Measurements from ENCODE around the gene GORASP1. TPM values are rescaled to one million over a fixed set of nuclear protein-coding genes. Genes with fewer than 3 reads are reported as not detected.

Gene GORASP1
- total and polyA plus RNA-seq, 2 of the 8 experiments (the other 6 are each of a cell fraction or from before 2014, with no cell fraction given) = 33.4 to 33.5 TPM

- no peak overlapping the region for H3K4me3 ChIP-seq (ENCODE audit: extremely low read depth in 1 of 4, insufficient read depth in 2 of 4, low read depth in 3 of 4, low read length in 4 of 4)
- POLR2A ChIA-PET (ENCODE audit: partially characterized antibody) = interaction anchor here (1.3 kb wide), 1 partner anchor 274 kb away, joined by 6 read pairs; no protein-coding TSS in a partner anchor
- H2BK15ac ChIP-seq (ENCODE audit: low read length) = no peak overlapping the region
- H2BK120ac ChIP-seq (replicated peaks; ENCODE audit: low read depth, low read length) = no peak overlapping the region
- no peaks in the 10 kb centered on the region for H3K79me2 ChIP-seq (ENCODE audit: control insufficient read depth in 1 of 2, insufficient read depth in 2 of 2, low read length in 2 of 2)
- no peak overlapping the region for H3K9ac ChIP-seq (replicated peaks in 1 of 4; ENCODE audit: extremely low read depth in 1 of 4, low read depth in 3 of 4, low read length in 3 of 4)
- H3K36me3 ChIP-seq (ENCODE audit: control insufficient read depth in 2 of 4, insufficient read depth in 4 of 4, low read length in 3 of 4) = no peaks in the 10 kb centered on the region
- no peaks in the 10 kb centered on the region for H3K4me1 ChIP-seq (replicated peaks in 1 of 4; ENCODE audit: control insufficient read depth in 3 of 4, insufficient read depth in 4 of 4, low read length in 3 of 4)
- FAIRE-seq (no peak), DNase-seq (ENCODE audit: low read depth in 1 of 2, low spot score in 2 of 2) (no peak)
- no peak overlapping the region for H4K91ac ChIP-seq (replicated peaks; ENCODE audit: insufficient read length, low read length)
- 82% methylated on average over 7 of the region's 7 CpGs; no CpG with 5 or more reads in 1 of the 2 experiments for WGBS, 2 experiments (ENCODE audit: extremely low coverage in 1 of 2, insufficient coverage in 1 of 2, insufficient read length in 1 of 2, insufficient replicate concordance in 2 of 2, low coverage in 1 of 2, low lambda C conversion rate in 2 of 2, missing lambda C conversion rate in 1 of 2)
- H3K27me3 ChIP-seq (replicated peaks in 1 of 4; ENCODE audit: control insufficient read depth in 3 of 4, extremely low read depth in 1 of 4, insufficient read depth in 3 of 4, low read length in 3 of 4) = no peaks in the 10 kb centered on the region
- H3K27ac ChIP-seq (ENCODE audit: low read depth, low read length) = no peak overlapping the region
- no peak overlapping the region for H2BK20ac ChIP-seq (ENCODE audit: low read length)
- H2AFZ ChIP-seq (ENCODE audit: low read length) = no peak overlapping the region
- no peak overlapping the region for H2AK5ac ChIP-seq (ENCODE audit: low read depth, low read length)
- H3K23me2 ChIP-seq (ENCODE audit: low read depth, low read length) = no peaks in the 10 kb centered on the region
- H4K20me1 ChIP-seq (replicated peaks in 1 of 2; ENCODE audit: control insufficient read depth in 1 of 2, insufficient read depth in 2 of 2, low read length in 2 of 2) = no peaks in the 10 kb centered on the region
- no peaks in the 10 kb centered on the region for H3K79me1 ChIP-seq (ENCODE audit: low read depth, low read length)
- H2BK5ac ChIP-seq (ENCODE audit: low read depth, low read length) = no peak overlapping the region
- no peak overlapping the region for H3K18ac ChIP-seq (ENCODE audit: extremely low read depth, low read length)
- H3K4ac ChIP-seq (replicated peaks; ENCODE audit: insufficient read length, low read depth, low read length) = no peak overlapping the region
- H3K56ac ChIP-seq (replicated peaks; ENCODE audit: insufficient read length, low read depth, low read length) = no peak overlapping the region
- CTCF ChIA-PET (ENCODE audit: partially characterized antibody) = interaction anchor here (0.7 to 12.8 kb wide), 6 partner anchors 11 to 158 kb away, joined by 3 to 366 read pairs (median 6); partner anchors contain the start of gene XIRP1
- no peak overlapping the region for H3K4me2 ChIP-seq (ENCODE audit: insufficient read depth in 1 of 2, low read depth in 2 of 2, low read length in 2 of 2)
- no peak overlapping the region for H2BK12ac ChIP-seq (ENCODE audit: low read depth, low read length)
- no peak for TF ChIP-seq RBBP5 (IDR thresholded peaks at IDR 0.05; ENCODE audit: borderline replicate concordance, low read depth, low read length)
- no peak for TF ChIP-seq TBP (IDR thresholded peaks at IDR 0.05; ENCODE audit: low read depth, low read length)
- H3K9me3 ChIP-seq (ENCODE audit: insufficient read depth in 2 of 2, low read depth in 1 of 2, low read length in 1 of 2) = no peaks in the 10 kb centered on the region
- no peak overlapping the region for H3K23ac ChIP-seq (ENCODE audit: insufficient read length)
- no peak overlapping the region for H4K8ac ChIP-seq (ENCODE audit: extremely low read depth, insufficient read depth, low read length)
- H3K14ac ChIP-seq (ENCODE audit: insufficient read length) = no peak overlapping the region
- H4K5ac ChIP-seq (ENCODE audit: insufficient read length, low read depth, low read length) = no peak overlapping the region
These were observed 26.9 kb upstream of the GORASP1 start for GRCh38 chr3:39134305-39134704.

Measured in H1 (cell line).